ENCODE measurements around the gene NAMPT.

NAMPT gene

DNA sequence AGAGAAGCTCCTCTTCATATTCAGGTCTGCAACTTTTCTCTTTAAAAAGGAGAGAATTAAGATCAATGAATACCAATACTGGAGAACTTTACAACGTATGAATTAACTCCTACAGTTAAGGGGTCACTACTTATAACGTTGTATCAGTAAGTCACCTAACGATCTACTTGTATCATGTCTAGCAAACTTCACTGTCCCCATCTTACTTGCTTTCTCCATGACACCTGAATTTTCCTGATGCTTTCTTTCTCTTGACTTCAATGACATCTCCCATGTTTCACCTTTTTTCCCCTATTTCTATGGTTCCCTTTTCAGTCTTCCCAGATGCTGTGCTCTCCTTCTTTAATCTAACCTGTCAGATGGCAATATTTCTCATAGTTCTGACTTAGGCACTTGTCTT, 19.6 kb downstream of the NAMPT start:
- no peaks in the 10 kb centered on the region for H3K9me3 ChIP-seq
- TF ChIP-seq, protein P1, sequence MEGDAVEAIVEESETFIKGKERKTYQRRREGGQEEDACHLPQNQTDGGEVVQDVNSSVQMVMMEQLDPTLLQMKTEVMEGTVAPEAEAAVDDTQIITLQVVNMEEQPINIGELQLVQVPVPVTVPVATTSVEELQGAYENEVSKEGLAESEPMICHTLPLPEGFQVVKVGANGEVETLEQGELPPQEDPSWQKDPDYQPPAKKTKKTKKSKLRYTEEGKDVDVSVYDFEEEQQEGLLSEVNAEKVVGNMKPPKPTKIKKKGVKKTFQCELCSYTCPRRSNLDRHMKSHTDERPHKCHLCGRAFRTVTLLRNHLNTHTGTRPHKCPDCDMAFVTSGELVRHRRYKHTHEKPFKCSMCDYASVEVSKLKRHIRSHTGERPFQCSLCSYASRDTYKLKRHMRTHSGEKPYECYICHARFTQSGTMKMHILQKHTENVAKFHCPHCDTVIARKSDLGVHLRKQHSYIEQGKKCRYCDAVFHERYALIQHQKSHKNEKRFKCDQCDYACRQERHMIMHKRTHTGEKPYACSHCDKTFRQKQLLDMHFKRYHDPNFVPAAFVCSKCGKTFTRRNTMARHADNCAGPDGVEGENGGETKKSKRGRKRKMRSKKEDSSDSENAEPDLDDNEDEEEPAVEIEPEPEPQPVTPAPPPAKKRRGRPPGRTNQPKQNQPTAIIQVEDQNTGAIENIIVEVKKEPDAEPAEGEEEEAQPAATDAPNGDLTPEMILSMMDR (IDR thresholded peaks at IDR 0.05): no peak
- H3K4me1 ChIP-seq: no peaks in the 10 kb centered on the region
- H3K4me3 ChIP-seq: no peak overlapping the region
- no peak for DNase-seq
- no peak overlapping the region for H3K27ac ChIP-seq
- peaks cover 80 to 85% (median 83%) of the 10 kb centered on the region in 3 donors for H3K36me3 ChIP-seq
- intact Hi-C loops (cut with DNase I; ENCODE audit: low total_unique reads): no loop called here
- H3K27me3 ChIP-seq: no peaks in the 10 kb centered on the region

DNA sequence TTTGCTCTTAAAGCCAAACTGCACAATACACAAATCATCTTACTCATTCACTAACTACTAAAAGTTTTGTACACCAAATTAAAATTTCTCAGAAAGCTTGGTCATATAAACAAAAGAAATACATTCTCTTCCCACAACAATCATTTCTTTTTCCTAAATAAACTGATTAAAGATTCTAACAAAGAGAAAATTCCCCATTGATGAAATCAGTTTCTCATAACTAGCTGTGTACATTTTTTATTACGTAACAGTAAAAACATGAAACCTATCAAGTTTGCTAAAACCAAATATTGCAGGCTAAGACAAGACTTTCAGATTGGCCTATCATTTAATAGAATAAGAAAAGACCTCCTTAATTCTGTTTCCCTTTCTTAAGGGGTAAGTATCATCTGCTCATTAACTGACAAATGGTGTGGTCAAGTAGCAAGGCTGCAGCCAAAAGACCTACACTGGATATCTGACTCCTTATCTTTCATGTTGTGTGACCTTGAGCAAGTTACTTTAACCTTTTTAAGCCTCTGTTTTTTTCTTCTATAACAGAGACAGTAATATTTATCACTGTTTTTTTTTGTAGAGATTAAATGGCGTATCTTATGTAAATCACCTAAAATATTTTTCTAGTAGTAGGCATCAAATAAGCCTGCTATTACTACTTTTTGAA, 22.4 kb downstream of the NAMPT start:
- Histone ChIP-seq H3K27me3 (no peaks in the 10 kb centered on the region), H3K9me3 (no peaks in the 10 kb centered on the region)

DNA sequence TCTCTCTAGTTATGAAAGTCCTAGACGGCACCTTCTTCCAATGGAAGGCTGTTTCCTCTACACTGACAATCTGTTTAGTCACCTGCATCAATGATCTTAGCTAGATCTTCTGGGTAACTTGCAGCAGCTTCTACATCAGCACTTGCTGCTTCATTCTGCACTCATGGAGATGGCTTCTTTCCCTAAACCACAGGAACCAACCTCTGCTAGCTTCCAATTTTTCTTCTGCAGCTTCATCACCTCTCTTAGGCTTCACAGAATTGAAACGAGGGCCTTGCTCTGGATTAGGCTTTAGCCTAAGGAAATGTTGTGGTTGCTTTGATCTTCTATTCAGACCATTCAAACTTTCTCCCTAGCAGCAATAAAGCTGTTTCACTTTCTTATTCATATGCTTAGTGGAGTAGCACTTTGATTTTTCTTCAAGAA, 24.6 kb downstream of the NAMPT start:
- intact Hi-C loops (cut with DNase I; ENCODE audit: low total_unique reads): no loop called here
- DNase-seq: no peak
- no peaks in the 10 kb centered on the region for H3K9me3 ChIP-seq

More for the DNA sequence above, 22.4 kb downstream of the NAMPT start:
- intact Hi-C loops (cut with DNase I; ENCODE audit: low total_unique reads): no loop called here
- Histone ChIP-seq H3K4me3 (no peak overlapping the region), H3K4me1 (no peaks in the 10 kb centered on the region), H3K27ac (no peak overlapping the region), H3K36me3 (peaks cover 84 to 88% (median 86%) of the 10 kb centered on the region in 3 donors)
- TF ChIP-seq, protein P1 (IDR thresholded peaks at IDR 0.05): no peak
- no peak for DNase-seq

DNA sequence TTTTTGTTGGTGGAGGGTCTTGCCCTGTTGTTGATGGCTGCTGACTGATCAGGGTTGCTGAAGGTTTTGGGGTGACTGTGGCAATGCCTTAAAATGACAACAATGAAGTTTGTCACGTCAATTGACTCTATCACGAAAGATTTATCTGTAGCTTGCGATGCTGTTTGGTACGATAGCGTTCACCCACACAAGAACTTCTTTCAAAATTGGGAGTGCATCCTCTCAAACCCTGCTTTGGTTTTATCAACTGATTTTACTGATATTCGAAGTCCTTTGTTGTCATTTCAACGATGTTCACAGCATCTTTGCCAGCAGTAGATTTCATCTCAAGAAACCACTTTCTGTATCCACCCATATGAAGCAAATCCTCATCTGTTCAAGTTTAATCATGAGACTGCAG, 26.0 kb downstream of the NAMPT start:
- TF ChIP-seq, protein P1 (IDR thresholded peaks at IDR 0.05): no peak
- intact Hi-C loops (cut with DNase I; ENCODE audit: low total_unique reads): no loop called here
- H3K4me3 ChIP-seq: no peak overlapping the region
- no peak for DNase-seq
- H3K9me3 ChIP-seq: no peaks in the 10 kb centered on the region
- H3K4me1 ChIP-seq: no peaks in the 10 kb centered on the region
- H3K27ac ChIP-seq: no peak overlapping the region
- H3K27me3 ChIP-seq: no peaks in the 10 kb centered on the region
- H3K36me3 ChIP-seq: peaks cover 60 to 83% (median 72%) of the 10 kb centered on the region in 3 donors

More for the DNA sequence above, 24.6 kb downstream of the NAMPT start:
- no peak overlapping the region for H3K27ac ChIP-seq
- H3K4me3 ChIP-seq: no peak overlapping the region
- no peaks in the 10 kb centered on the region for H3K27me3 ChIP-seq
- no peaks in the 10 kb centered on the region for H3K4me1 ChIP-seq
- TF ChIP-seq, protein P1 (IDR thresholded peaks at IDR 0.05): no peak
- H3K36me3 ChIP-seq: peaks cover 66 to 83% (median 76%) of the 10 kb centered on the region in 3 donors

DNA sequence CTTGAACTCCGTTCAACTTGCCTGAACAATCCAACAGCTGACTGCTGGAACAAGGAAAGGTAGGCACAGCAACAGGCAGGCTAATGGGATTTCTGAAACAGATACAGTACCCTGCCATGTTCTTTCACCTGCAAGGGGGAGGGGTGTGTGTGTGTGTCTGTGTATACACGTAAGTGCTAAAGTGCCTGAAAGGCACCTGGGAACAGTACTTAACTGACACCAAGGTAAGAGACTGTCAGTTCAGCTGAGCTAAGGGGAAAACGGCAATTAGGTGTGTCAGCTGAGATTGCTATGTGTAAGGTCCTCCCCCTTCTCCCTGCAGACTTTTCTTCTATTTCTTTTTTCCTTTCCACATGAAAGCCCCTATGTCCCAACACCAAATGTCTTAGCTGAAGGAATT, 27.0 kb downstream of the NAMPT start:
- TF ChIP-seq, protein P1 (IDR thresholded peaks at IDR 0.05): no peak
- Histone ChIP-seq H3K9me3 (no peaks in the 10 kb centered on the region), H3K36me3 (peaks cover 59 to 83% (median 71%) of the 10 kb centered on the region in 3 donors), H3K4me1 (no peaks in the 10 kb centered on the region), H3K27ac (no peak overlapping the region), H3K4me3 (no peak overlapping the region), H3K27me3 (no peaks in the 10 kb centered on the region)
- intact Hi-C loops (cut with DNase I; ENCODE audit: low total_unique reads): no loop called here
- DNase-seq: no peak

All from tibial artery (tissue), 4 donors.